DND-41 (cell line): ENCODE measurements around the gene CATSPERZ.
"Not testable (repeated sequence)": the region's sequence is repeated elsewhere in the genome, so short reads cannot be mapped to it uniquely, and the experiment has no call there.

Experiments used
- ATAC-seq: fragments of 200-7000 bp; cut with Tn5 transposase; 3 replicates; pipeline ENCODE4 v1.9.1; 2021; ENCODE audit warnings: low read depth; ENCODE audit not compliant: insufficient read depth
- DNase-seq: peaks from one replicate; pipeline ENCODE4 v3.0.0-alpha.2; 2020
- H2AFZ ChIP-seq: 2 replicates; pipeline ENCODE4 v1.6.0; 2012; ENCODE audit warnings: low read depth, low read length
- H3K27ac ChIP-seq: 2 replicates; pipeline ENCODE4 v1.5.1; 2012; ENCODE audit warnings: low read length, inconsistent platforms
- H3K27me3 ChIP-seq: fragments of 200-600 bp; sonication (generic); 2 replicates; pipeline ENCODE4 v1.6.0; 2012; ENCODE audit warnings: low read length, mild to moderate bottlenecking, inconsistent platforms; ENCODE audit not compliant: insufficient read depth, poor library complexity
- H3K36me3 ChIP-seq: 2 replicates; pipeline ENCODE4 v1.5.1; 2012; ENCODE audit warnings: low read length, inconsistent platforms; ENCODE audit not compliant: insufficient read depth
- H3K4me1 ChIP-seq: 2 replicates; pipeline ENCODE4 v1.5.1; 2012; ENCODE audit warnings: mild to moderate bottlenecking, low read length; ENCODE audit not compliant: insufficient read depth
- H3K4me2 ChIP-seq: 2 replicates; pipeline ENCODE4 v1.6.0; 2012; ENCODE audit warnings: mild to moderate bottlenecking, moderate library complexity, low read length, inconsistent platforms; ENCODE audit not compliant: insufficient read depth
- H3K4me3 ChIP-seq, 2 experiments: fragments of 200-600 bp in 1 of 2; shearing (Covaris generic) in 1 of 2; 2 replicates each; pipeline ENCODE4 v1.5.1; 2012 to 2016; ENCODE audit warnings: inconsistent platforms in 2 of 2, low read length in 2 of 2, mild to moderate bottlenecking in 2 of 2, low read depth in 1 of 2, moderate library complexity in 1 of 2
- H3K79me2 ChIP-seq: 2 replicates; pipeline ENCODE4 v1.6.0; 2012; ENCODE audit warnings: low read length, inconsistent platforms; ENCODE audit not compliant: insufficient read depth
- H3K9ac ChIP-seq: 2 replicates; pipeline ENCODE4 v1.6.0; 2012; ENCODE audit warnings: low read depth, mild to moderate bottlenecking, inconsistent platforms, low read length, moderate library complexity
- H3K9me3 ChIP-seq: 2 replicates; pipeline ENCODE4 v1.5.1; 2012; ENCODE audit warnings: low read length, moderate library complexity, mild to moderate bottlenecking, inconsistent platforms; ENCODE audit not compliant: insufficient read depth, severe bottlenecking
- H4K20me1 ChIP-seq: 2 replicates; pipeline ENCODE4 v1.6.0; 2012; ENCODE audit warnings: low read length; ENCODE audit not compliant: insufficient read depth
- EZH2 ChIP-seq: IDR thresholded peaks from 3 replicates; pipeline ENCODE4 v1.6.1; 2012; ENCODE audit warnings: borderline replicate concordance, low read depth, mild to moderate bottlenecking, moderate library complexity, low read length, inconsistent platforms; ENCODE audit not compliant: severe bottlenecking
- TF ChIP-seq, protein P1 (sequence below): IDR thresholded peaks from 2 replicates; pipeline ENCODE4 v1.5.1; 2012; ENCODE audit warnings: borderline replicate concordance, low read length, moderate library complexity, mild to moderate bottlenecking; ENCODE audit not compliant: poor library complexity, severe bottlenecking; ENCODE audit errors: extremely low read depth

Gene CATSPERZ

DNA sequence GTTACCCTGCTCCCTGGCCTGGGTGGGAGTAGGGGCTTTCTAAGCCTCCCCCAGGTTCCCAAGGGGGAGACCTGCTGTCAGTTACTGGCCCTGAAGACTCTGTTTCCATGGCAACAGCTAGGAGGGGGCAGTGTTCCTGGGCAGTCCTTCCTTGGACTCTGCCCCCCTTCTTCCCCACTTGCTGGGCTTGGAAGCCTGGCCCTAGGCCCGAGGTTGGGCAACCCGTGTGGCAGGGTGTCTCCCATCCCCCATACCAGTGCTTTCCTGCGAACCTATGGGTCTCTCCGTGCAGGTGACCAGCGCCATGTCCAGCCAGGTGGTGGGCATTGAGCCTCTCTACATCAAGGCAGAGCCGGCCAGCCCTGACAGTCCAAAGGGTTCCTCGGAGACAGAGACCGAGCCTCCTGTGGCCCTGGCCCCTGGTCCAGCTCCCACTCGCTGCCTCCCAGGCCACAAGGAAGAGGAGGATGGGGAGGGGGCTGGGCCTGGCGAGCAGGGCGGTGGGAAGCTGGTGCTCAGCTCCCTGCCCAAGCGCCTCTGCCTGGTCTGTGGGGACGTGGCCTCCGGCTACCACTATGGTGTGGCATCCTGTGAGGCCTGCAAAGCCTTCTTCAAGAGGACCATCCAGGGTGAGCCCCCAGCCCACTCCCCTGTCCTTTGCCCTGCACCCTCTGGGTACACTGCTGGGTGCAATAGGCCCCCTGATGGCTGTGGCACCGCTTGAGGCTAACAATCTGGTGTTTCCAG is 6.9 kb downstream of the CATSPERZ start:
- Histone ChIP-seq H3K9me3 (no peaks in the 10 kb centered on the region), H3K4me2 (peak overlapping the region; percentile 91), H3K27ac (peak overlapping the region; percentile 66), H3K4me1 (peaks cover 34% of the 10 kb centered on the region), H3K79me2 (peaks cover 41% of the 10 kb centered on the region), H2AFZ (no peak overlapping the region), H3K27me3 (no peaks in the 10 kb centered on the region), H3K36me3 (peaks cover 19% of the 10 kb centered on the region), H4K20me1 (peaks cover 24% of the 10 kb centered on the region), H3K9ac (peak overlapping the region; percentile 64), H3K4me3 (peak overlapping the region; percentile 75 to 76; a peak in 3 of 4 replicates)
- ATAC-seq (no peak), DNase-seq (no peak)
- no peak for TF ChIP-seq EZH2
- TF ChIP-seq, protein P1, sequence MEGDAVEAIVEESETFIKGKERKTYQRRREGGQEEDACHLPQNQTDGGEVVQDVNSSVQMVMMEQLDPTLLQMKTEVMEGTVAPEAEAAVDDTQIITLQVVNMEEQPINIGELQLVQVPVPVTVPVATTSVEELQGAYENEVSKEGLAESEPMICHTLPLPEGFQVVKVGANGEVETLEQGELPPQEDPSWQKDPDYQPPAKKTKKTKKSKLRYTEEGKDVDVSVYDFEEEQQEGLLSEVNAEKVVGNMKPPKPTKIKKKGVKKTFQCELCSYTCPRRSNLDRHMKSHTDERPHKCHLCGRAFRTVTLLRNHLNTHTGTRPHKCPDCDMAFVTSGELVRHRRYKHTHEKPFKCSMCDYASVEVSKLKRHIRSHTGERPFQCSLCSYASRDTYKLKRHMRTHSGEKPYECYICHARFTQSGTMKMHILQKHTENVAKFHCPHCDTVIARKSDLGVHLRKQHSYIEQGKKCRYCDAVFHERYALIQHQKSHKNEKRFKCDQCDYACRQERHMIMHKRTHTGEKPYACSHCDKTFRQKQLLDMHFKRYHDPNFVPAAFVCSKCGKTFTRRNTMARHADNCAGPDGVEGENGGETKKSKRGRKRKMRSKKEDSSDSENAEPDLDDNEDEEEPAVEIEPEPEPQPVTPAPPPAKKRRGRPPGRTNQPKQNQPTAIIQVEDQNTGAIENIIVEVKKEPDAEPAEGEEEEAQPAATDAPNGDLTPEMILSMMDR = no peak

DNA sequence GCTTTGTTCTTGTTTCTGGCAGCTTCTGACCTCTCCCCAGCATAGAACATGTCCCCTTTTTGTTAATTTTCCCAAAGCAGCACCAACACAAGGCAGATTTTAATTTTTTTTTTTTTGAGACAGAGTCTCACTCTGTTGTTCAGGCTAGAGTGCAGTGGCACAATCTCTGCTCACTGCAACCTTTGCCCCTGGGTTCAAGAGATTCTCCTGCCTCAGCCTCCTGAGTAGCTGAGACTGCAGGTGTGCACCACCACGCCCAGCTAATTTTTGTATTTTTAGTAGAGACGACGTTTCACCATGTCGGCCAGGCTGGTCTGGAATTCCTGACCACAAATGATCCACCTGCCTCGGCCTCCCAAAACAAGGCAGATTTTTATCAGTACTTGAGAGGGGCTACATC is 7.6 kb downstream of the CATSPERZ start:
- Histone ChIP-seq H3K4me2 (peak overlapping the region; percentile 91; the same call in 1 of the 2 replicates), H4K20me1 (peaks cover 29% of the 10 kb centered on the region), H3K9ac (peak overlapping the region; percentile 64; the same call in 1 of the 2 replicates), H3K79me2 (peaks cover 41% of the 10 kb centered on the region), H3K36me3 (peaks cover 23% of the 10 kb centered on the region), H3K4me1 (peaks cover 34% of the 10 kb centered on the region)
- not testable (repeated sequence) for DNase-seq, H3K27me3 ChIP-seq, H3K4me3 ChIP-seq, ATAC-seq, H3K27ac ChIP-seq, H3K9me3 ChIP-seq, H2AFZ ChIP-seq

DNA sequence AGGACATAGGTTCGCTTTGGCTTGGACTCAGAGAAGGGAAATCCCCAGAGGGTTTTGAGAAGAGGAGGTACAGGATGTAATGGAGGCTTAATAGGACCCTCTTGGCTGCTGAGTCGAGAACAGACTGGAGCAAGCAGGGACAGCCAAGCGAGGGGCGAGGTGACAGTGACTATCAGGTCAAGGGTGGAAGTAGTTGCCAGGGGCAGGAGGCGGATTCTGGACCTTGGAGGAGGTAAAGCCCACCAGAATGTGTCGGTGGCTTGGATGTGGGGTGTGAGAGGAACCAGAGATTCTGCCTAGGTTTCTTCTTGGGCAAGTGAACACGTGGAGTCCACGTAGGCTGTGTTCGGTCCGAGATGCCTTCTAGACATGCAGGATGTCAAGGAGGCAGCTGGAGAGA is 12.8 kb downstream of the CATSPERZ start:
- no peaks in the 10 kb centered on the region for H3K9me3 ChIP-seq
- H3K27me3 ChIP-seq = no peaks in the 10 kb centered on the region
- ATAC-seq = no peak
- TF ChIP-seq, protein P1 = no peak
- no peak for TF ChIP-seq EZH2
- H3K4me1 ChIP-seq = peaks cover 22% of the 10 kb centered on the region
- peaks cover 45% of the 10 kb centered on the region for H3K79me2 ChIP-seq
- H3K9ac ChIP-seq = no peak overlapping the region
- no peak for DNase-seq
- H4K20me1 ChIP-seq = peaks cover 19% of the 10 kb centered on the region; the same call in 1 of the 2 replicates
- no peak overlapping the region for H3K27ac ChIP-seq
- no peak overlapping the region for H3K4me2 ChIP-seq
- H3K36me3 ChIP-seq = peaks cover 43% of the 10 kb centered on the region
- H2AFZ ChIP-seq = no peak overlapping the region
- H3K4me3 ChIP-seq = no peak overlapping the region

DNA sequence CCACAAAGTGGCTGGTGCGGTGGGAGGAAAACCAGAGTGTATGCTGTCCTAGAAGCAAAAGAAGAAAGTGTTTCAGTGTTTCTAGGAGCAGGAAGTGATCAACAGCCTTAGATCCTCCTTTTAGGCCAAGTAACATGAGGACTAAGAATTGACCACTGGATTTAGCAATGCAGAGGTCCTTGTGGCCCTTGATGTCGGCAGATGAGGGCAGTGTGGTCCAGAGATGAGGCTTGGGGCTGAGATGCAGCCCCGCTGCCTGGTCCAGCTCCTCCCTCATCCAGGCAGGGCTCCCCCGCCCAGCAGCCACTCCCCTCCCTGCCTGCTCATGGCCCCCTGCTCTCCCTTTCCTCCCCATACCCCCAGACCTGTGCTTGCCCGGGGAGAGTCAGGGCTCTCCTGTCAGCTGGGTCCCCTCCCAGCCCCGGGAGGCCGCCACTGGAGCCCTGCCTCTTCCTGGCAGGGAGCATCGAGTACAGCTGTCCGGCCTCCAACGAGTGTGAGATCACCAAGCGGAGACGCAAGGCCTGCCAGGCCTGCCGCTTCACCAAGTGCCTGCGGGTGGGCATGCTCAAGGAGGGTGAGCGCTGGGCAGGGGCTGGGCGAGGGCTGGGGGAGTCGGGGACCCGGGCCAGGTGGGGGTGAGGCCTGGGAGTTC is 13.5 kb downstream of the CATSPERZ start:
- TF ChIP-seq EZH2 = no peak
- TF ChIP-seq, protein P1 = no peak
- Histone ChIP-seq H3K9ac (no peak overlapping the region), H3K4me1 (peaks cover 21% of the 10 kb centered on the region), H3K79me2 (peaks cover 48% of the 10 kb centered on the region), H3K36me3 (peaks cover 41% of the 10 kb centered on the region), H3K9me3 (no peaks in the 10 kb centered on the region), H3K4me2 (no peak overlapping the region), H2AFZ (no peak overlapping the region), H3K4me3 (no peak overlapping the region), H4K20me1 (peaks cover 19% of the 10 kb centered on the region; the same call in 1 of the 2 replicates), H3K27me3 (no peaks in the 10 kb centered on the region), H3K27ac (no peak overlapping the region)
- DNase-seq (no peak), ATAC-seq (no peak)
